Activated naive CD8-positive, alpha-beta T cell treated with anti-CD3 and anti-CD28 coated beads for 36 hours (primary cell): ENCODE results near the gene CFL2. TPM values are rescaled to one million over a fixed set of nuclear protein-coding genes. Genes with fewer than 3 reads are reported as not detected.
"Not testable (repeated sequence)": the region's sequence is repeated elsewhere in the genome, so short reads cannot be mapped to it uniquely, and the experiment has no call there.

Source experiments
- DNase-seq: peaks from one replicate; pipeline ENCODE4 v3.0.0; 2021
- H3K27ac Mint-ChIP-seq: one replicate; pipeline ENCODE4 v1.8.0; 2022; ENCODE audit warnings: mild to moderate bottlenecking, moderate library complexity, mixed read lengths
- H3K27me3 Mint-ChIP-seq: one replicate; pipeline ENCODE4 v1.8.0; 2022; ENCODE audit warnings: mild to moderate bottlenecking, mixed read lengths
- H3K36me3 Mint-ChIP-seq: one replicate; pipeline ENCODE4 v1.8.0; 2021; ENCODE audit warnings: mild to moderate bottlenecking, mixed read lengths
- H3K4me1 Mint-ChIP-seq: one replicate; pipeline ENCODE4 v1.8.0; 2021; ENCODE audit warnings: mixed read lengths
- H3K4me3 Mint-ChIP-seq: one replicate; pipeline ENCODE4 v1.8.0; 2022; ENCODE audit warnings: mild to moderate bottlenecking, moderate library complexity, mixed read lengths
- H3K9me3 Mint-ChIP-seq: one replicate; pipeline ENCODE4 v1.8.0; 2022; ENCODE audit warnings: mixed read lengths
- total RNA-seq, 2 experiments: library from RNA; stranded (reverse); gene quantifications; one replicate each; pipeline ENCODE4 v1.2.3, GENCODE V29; 2021

The CFL2 gene
- total RNA-seq, 2 experiments from 2014 or later = 7.8 to 9.9 TPM

GRCh38 chr14:34718750-34719304, 4.4 kb upstream of the CFL2 start:
- no peak for DNase-seq
- Mint-ChIP-seq H3K27me3 (no peaks in the 10 kb centered on the region), H3K9me3 (no peaks in the 10 kb centered on the region)

GRCh38 chr14:34715127-34715863, 902 bp upstream of the CFL2 start:
- H3K36me3 Mint-ChIP-seq = peaks cover 15% of the 10 kb centered on the region
- DNase-seq = no peak
- peaks cover 32% of the 10 kb centered on the region for H3K4me1 Mint-ChIP-seq
- H3K27ac Mint-ChIP-seq = peak overlapping the region; percentile 65
- H3K4me3 Mint-ChIP-seq = peak overlapping the region; percentile 60
- H3K27me3 Mint-ChIP-seq = no peaks in the 10 kb centered on the region
- H3K9me3 Mint-ChIP-seq = no peaks in the 10 kb centered on the region

More at GRCh38 chr14:34718750-34719304, 4.4 kb upstream of the CFL2 start:
- H3K27ac Mint-ChIP-seq = no peak overlapping the region
- peaks cover under 1% of the 10 kb centered on the region for H3K36me3 Mint-ChIP-seq
- H3K4me3 Mint-ChIP-seq = no peak overlapping the region
- peaks cover 14% of the 10 kb centered on the region for H3K4me1 Mint-ChIP-seq

- DNase-seq = peak; percentile 32
- H3K4me3 Mint-ChIP-seq = peak overlapping the region; percentile 88
- H3K4me1 Mint-ChIP-seq = peaks cover 32% of the 10 kb centered on the region
- no peaks in the 10 kb centered on the region for H3K27me3 Mint-ChIP-seq
- no peaks in the 10 kb centered on the region for H3K9me3 Mint-ChIP-seq
- peak overlapping the region; percentile 86 for H3K27ac Mint-ChIP-seq
- peaks cover 15% of the 10 kb centered on the region for H3K36me3 Mint-ChIP-seq
Measured at GRCh38 chr14:34713681-34714319, 593 bp downstream of the CFL2 start.

GRCh38 chr14:34713122-34713680, 1.2 kb downstream of the CFL2 start:
- H3K27me3 Mint-ChIP-seq = no peaks in the 10 kb centered on the region
- DNase-seq = no peak
- peaks cover 15% of the 10 kb centered on the region for H3K36me3 Mint-ChIP-seq
- peak overlapping the region; percentile 88 for H3K4me3 Mint-ChIP-seq
- H3K9me3 Mint-ChIP-seq = no peaks in the 10 kb centered on the region
- H3K27ac Mint-ChIP-seq = peak overlapping the region; percentile 86
- peaks cover 32% of the 10 kb centered on the region for H3K4me1 Mint-ChIP-seq

GRCh38 chr14:34711796-34712712, 2.3 kb downstream of the CFL2 start:
- Mint-ChIP-seq H3K27ac (no peak overlapping the region), H3K9me3 (no peaks in the 10 kb centered on the region), H3K4me1 (peaks cover 32% of the 10 kb centered on the region), H3K4me3 (no peak overlapping the region), H3K27me3 (no peaks in the 10 kb centered on the region), H3K36me3 (peaks cover 15% of the 10 kb centered on the region)
- DNase-seq = no peak

GRCh38 chr14:34711169-34711568, 3.2 kb downstream of the CFL2 start:
- no peak overlapping the region for H3K27ac Mint-ChIP-seq
- no peaks in the 10 kb centered on the region for H3K27me3 Mint-ChIP-seq
- H3K36me3 Mint-ChIP-seq = peaks cover 15% of the 10 kb centered on the region
- no peak for DNase-seq
- H3K4me1 Mint-ChIP-seq = peaks cover 32% of the 10 kb centered on the region
- H3K9me3 Mint-ChIP-seq = no peaks in the 10 kb centered on the region
- H3K4me3 Mint-ChIP-seq = no peak overlapping the region

GRCh38 chr14:34710744-34711143, 3.6 kb downstream of the CFL2 start:
- Mint-ChIP-seq H3K4me3 (no peak overlapping the region), H3K36me3 (peaks cover 15% of the 10 kb centered on the region), H3K27me3 (no peaks in the 10 kb centered on the region), H3K9me3 (no peaks in the 10 kb centered on the region), H3K4me1 (peaks cover 28% of the 10 kb centered on the region), H3K27ac (no peak overlapping the region)
- DNase-seq = no peak

- H3K27me3 Mint-ChIP-seq = no peaks in the 10 kb centered on the region
- no peak overlapping the region for H3K4me3 Mint-ChIP-seq
- no peak overlapping the region for H3K27ac Mint-ChIP-seq
- H3K36me3 Mint-ChIP-seq = peaks cover 15% of the 10 kb centered on the region
- peaks cover 22% of the 10 kb centered on the region for H3K4me1 Mint-ChIP-seq
- no peak for DNase-seq
- no peaks in the 10 kb centered on the region for H3K9me3 Mint-ChIP-seq
Measured at GRCh38 chr14:34710006-34710405, 4.4 kb downstream of the CFL2 start.

- Mint-ChIP-seq H3K9me3 (no peaks in the 10 kb centered on the region), H3K27me3 (no peaks in the 10 kb centered on the region), H3K4me1 (peaks cover 10% of the 10 kb centered on the region), H3K36me3 (peaks cover 6% of the 10 kb centered on the region), H3K27ac (no peak overlapping the region), H3K4me3 (no peak overlapping the region)
- DNase-seq = no peak
Measured at GRCh38 chr14:34707722-34708121, 6.7 kb downstream of the CFL2 start.

- DNase-seq = no peak
- Mint-ChIP-seq H3K4me1 (no peaks in the 10 kb centered on the region), H3K27me3 (no peaks in the 10 kb centered on the region), H3K9me3 (no peaks in the 10 kb centered on the region), H3K4me3 (no peak overlapping the region), H3K36me3 (no peaks in the 10 kb centered on the region), H3K27ac (no peak overlapping the region)
Measured at GRCh38 chr14:34701808-34702207, 12.6 kb downstream of the CFL2 start.

GRCh38 chr14:34700622-34701130, 13.7 kb downstream of the CFL2 start:
- Mint-ChIP-seq H3K27me3 (no peaks in the 10 kb centered on the region), H3K9me3 (no peaks in the 10 kb centered on the region), H3K27ac (no peak overlapping the region), H3K36me3 (no peaks in the 10 kb centered on the region), H3K4me3 (no peak overlapping the region), H3K4me1 (no peaks in the 10 kb centered on the region)
- DNase-seq = no peak

- Mint-ChIP-seq H3K36me3 (no peaks in the 10 kb centered on the region), H3K9me3 (no peaks in the 10 kb centered on the region), H3K4me1 (no peaks in the 10 kb centered on the region), H3K27ac (no peak overlapping the region), H3K4me3 (no peak overlapping the region), H3K27me3 (no peaks in the 10 kb centered on the region)
- no peak for DNase-seq
Measured at GRCh38 chr14:34699873-34700621, 14.3 kb downstream of the CFL2 start.

GRCh38 chr14:34694216-34694615, 20.2 kb downstream of the CFL2 start:
- H3K4me3 Mint-ChIP-seq, H3K9me3 Mint-ChIP-seq, DNase-seq, H3K27ac Mint-ChIP-seq, H3K27me3 Mint-ChIP-seq, H3K36me3 Mint-ChIP-seq: not testable (repeated sequence)
- peaks cover 10% of the 10 kb centered on the region for H3K4me1 Mint-ChIP-seq
